GM18498 (cell line): Measurements from ENCODE around the gene FAM131B.
"Not testable (repeated sequence)": the region's sequence is repeated elsewhere in the genome, so short reads cannot be mapped to it uniquely, and the experiment has no call there.

Source experiments
- ATAC-seq: cut with Tn5 transposase; IDR thresholded peaks from one replicate; pipeline ENCODE4 v1.9.1; 2021; ENCODE audit warnings: mild to moderate bottlenecking, moderate library complexity; ENCODE audit not compliant: unreplicated experiment

FAM131B gene

GRCh38 chr7:143362131-143363015 lies at the start of gene FAM131B:
FAM131B (minus strand) TSS chr7:143362713; CDS start chr7:143362603, 110 bp downstream.
- peak; percentile 47 for ATAC-seq

GRCh38 chr7:143411976-143412708 lies 49.6 kb upstream of the FAM131B start:
- no peak for ATAC-seq

GRCh38 chr7:143410521-143411004 lies 48.0 kb upstream of the FAM131B start:
- ATAC-seq, result no peak

- ATAC-seq, result peak; percentile 46
These were observed 46.4 kb upstream of the FAM131B start, which contains the start of gene EPHA1 for GRCh38 chr7:143408686-143409561. EPHA1 (minus strand) TSS chr7:143408856; CDS start chr7:143408805, 51 bp downstream.

GRCh38 chr7:143408252-143408685 lies 45.8 kb upstream of the FAM131B start:
- peak; percentile 13 for ATAC-seq

- ATAC-seq, result no peak
These were observed 45.1 kb upstream of the FAM131B start for GRCh38 chr7:143407287-143408251.

GRCh38 chr7:143406002-143406357 lies 43.5 kb upstream of the FAM131B start:
- ATAC-seq, result no peak

- ATAC-seq, result no peak
These were observed 42.9 kb upstream of the FAM131B start for GRCh38 chr7:143405173-143406001.

GRCh38 chr7:143402233-143402632 lies 39.7 kb upstream of the FAM131B start:
- ATAC-seq, result not testable (repeated sequence)

- ATAC-seq, result no peak
These were observed 38.8 kb upstream of the FAM131B start for GRCh38 chr7:143401265-143401664.

GRCh38 chr7:143399642-143400041 lies 37.1 kb upstream of the FAM131B start:
- no peak for ATAC-seq

GRCh38 chr7:143399151-143399550 lies 36.6 kb upstream of the FAM131B start:
- ATAC-seq, result no peak

- no peak for ATAC-seq
These were observed 36.1 kb upstream of the FAM131B start for GRCh38 chr7:143398616-143399015.

GRCh38 chr7:143397710-143398530 lies 35.4 kb upstream of the FAM131B start:
- no peak for ATAC-seq

- ATAC-seq, result no peak
These were observed 34.4 kb upstream of the FAM131B start for GRCh38 chr7:143396625-143397556.

- ATAC-seq, result no peak
These were observed 33.7 kb upstream of the FAM131B start for GRCh38 chr7:143396182-143396581.
